H1 (cell line): Measurements from ENCODE around the gene LPCAT3. TPM values are rescaled to one million over a fixed set of nuclear protein-coding genes. Genes with fewer than 3 reads are reported as not detected.

Experiments used
- CTCF ChIA-PET: fragments of 300-600 bp; sonication (Branson Sonifier 250); formaldehyde crosslinking; loops from one replicate; lab custom pipeline; 2021; ENCODE audit not compliant: partially characterized antibody; lab: Charles Lee
- POLR2A ChIA-PET: fragments of 300-600 bp; sonication (Branson Sonifier 250); formaldehyde crosslinking; loops from one replicate; lab custom pipeline; 2021; ENCODE audit warnings: inconsistent platforms; ENCODE audit not compliant: partially characterized antibody; lab: Charles Lee
- DNase-seq, 2 experiments: peaks; one replicate each; pipeline versions ENCODE4 v3.0.0 to v3.0.0-alpha.2; 2010 to 2022; ENCODE audit warnings: low spot score in 2 of 2, low read depth in 1 of 2, mixed read lengths in 1 of 2
- FAIRE-seq: peaks from 2 replicates; lab custom pipeline; 2011; peaks lifted over from hg19 to GRCh38; lab: Jason Lieb, UNC
- H2AFZ ChIP-seq: 2 replicates; pipeline ENCODE4 v1.8.1; 2012; ENCODE audit warnings: low read length, inconsistent platforms
- H2AK5ac ChIP-seq: 2 replicates; pipeline ENCODE4 v1.6.1; 2013; ENCODE audit warnings: low read depth, low read length
- H2BK120ac ChIP-seq: replicated peaks from 2 replicates; pipeline ENCODE3; 2013; ENCODE audit warnings: low read depth, low read length, inconsistent platforms
- H2BK12ac ChIP-seq: 2 replicates; pipeline ENCODE4 v1.6.1; 2013; ENCODE audit warnings: low read depth, low read length
- H2BK15ac ChIP-seq: 2 replicates; pipeline ENCODE4 v1.6.1; 2013; ENCODE audit warnings: low read length
- H2BK20ac ChIP-seq: 2 replicates; pipeline ENCODE4 v1.6.1; 2013; ENCODE audit warnings: low read length
- H2BK5ac ChIP-seq: 2 replicates; pipeline ENCODE4 v1.6.1; 2013; ENCODE audit warnings: low read depth, low read length
- H3K14ac ChIP-seq: 2 replicates; pipeline ENCODE4 v1.6.1; 2013; ENCODE audit warnings: inconsistent platforms; ENCODE audit not compliant: insufficient read length
- H3K18ac ChIP-seq: 2 replicates; pipeline ENCODE4 v1.6.1; 2013; ENCODE audit warnings: low read length; ENCODE audit errors: extremely low read depth
- H3K23ac ChIP-seq: 2 replicates; pipeline ENCODE4 v1.6.1; 2013; ENCODE audit warnings: inconsistent platforms; ENCODE audit not compliant: insufficient read length
- H3K23me2 ChIP-seq: 2 replicates; pipeline ENCODE4 v1.6.1; 2013; ENCODE audit warnings: low read depth, low read length
- H3K27ac ChIP-seq: 2 replicates; pipeline ENCODE4 v1.6.1; 2011; ENCODE audit warnings: low read depth, low read length, inconsistent platforms
- H3K27me3 ChIP-seq, 4 experiments: replicated peaks in 1 of 4; 1 replicate in 1 of 4; 2 replicates in 3 of 4; pipeline versions ENCODE4 v1.6.1 to v1.8.1; 2011 to 2013; ENCODE audit warnings: low read length in 3 of 4, mild to moderate bottlenecking in 3 of 4, inconsistent platforms in 2 of 4, mixed read lengths in 2 of 4, moderate library complexity in 1 of 4; ENCODE audit not compliant: control insufficient read depth in 3 of 4, insufficient read depth in 3 of 4; ENCODE audit errors: extremely low read depth in 1 of 4
- H3K36me3 ChIP-seq, 4 experiments: 2 replicates each; pipeline versions ENCODE4 v1.6.1 to v1.8.1; 2011 to 2013; ENCODE audit warnings: mild to moderate bottlenecking in 4 of 4, low read length in 3 of 4, moderate library complexity in 2 of 4, control low read depth in 1 of 4, inconsistent platforms in 1 of 4; ENCODE audit not compliant: insufficient read depth in 4 of 4, control insufficient read depth in 2 of 4
- H3K4ac ChIP-seq: replicated peaks from 2 replicates; pipeline ENCODE3; 2013; ENCODE audit warnings: low read length, low read depth, mixed read lengths, inconsistent platforms; ENCODE audit not compliant: insufficient read length
- H3K4me1 ChIP-seq, 4 experiments: replicated peaks in 1 of 4; 1 replicate in 1 of 4; 2 replicates in 3 of 4; pipeline versions ENCODE4 v1.6.1 to v1.8.1; 2011 to 2013; ENCODE audit warnings: low read length in 3 of 4, inconsistent platforms in 2 of 4, mixed read lengths in 1 of 4; ENCODE audit not compliant: insufficient read depth in 4 of 4, control insufficient read depth in 3 of 4
- H3K4me2 ChIP-seq, 2 experiments: 2 replicates each; pipeline versions ENCODE4 v1.6.1 to v1.8.1; 2011 to 2013; ENCODE audit warnings: low read depth in 2 of 2, low read length in 2 of 2, control low read depth in 1 of 2, inconsistent platforms in 1 of 2, mild to moderate bottlenecking in 1 of 2; ENCODE audit not compliant: insufficient read depth in 1 of 2
- H3K4me3 ChIP-seq, 4 experiments: fragments of 200-600, 300-600 bp in 1 of 4; sonication (generic), shearing (Covaris generic), sonication (Bioruptor Twin) in 1 of 4; 2 replicates each; pipeline versions ENCODE4 v1.5.1 to v1.8.1; 2011 to 2016; ENCODE audit warnings: low read length in 4 of 4, low read depth in 3 of 4, control low read depth in 2 of 4, inconsistent platforms in 2 of 4, mild to moderate bottlenecking in 2 of 4, mixed read lengths in 1 of 4, moderate library complexity in 1 of 4; ENCODE audit not compliant: insufficient read depth in 2 of 4; ENCODE audit errors: extremely low read depth in 1 of 4
- H3K56ac ChIP-seq: replicated peaks from 2 replicates; pipeline ENCODE3; 2013; ENCODE audit warnings: low read depth, mild to moderate bottlenecking, mixed read lengths, low read length, inconsistent platforms; ENCODE audit not compliant: insufficient read length
- H3K79me1 ChIP-seq: 2 replicates; pipeline ENCODE4 v1.6.1; 2013; ENCODE audit warnings: low read depth, low read length, control low read depth
- H3K79me2 ChIP-seq, 2 experiments: 2 replicates each; pipeline versions ENCODE4 v1.6.1 to v1.8.1; 2012 to 2013; ENCODE audit warnings: low read length in 2 of 2, mild to moderate bottlenecking in 2 of 2, inconsistent platforms in 1 of 2; ENCODE audit not compliant: insufficient read depth in 2 of 2, control insufficient read depth in 1 of 2
- H3K9ac ChIP-seq, 4 experiments: replicated peaks in 1 of 4; 1 replicate in 1 of 4; 2 replicates in 3 of 4; pipeline versions ENCODE4 v1.6.1 to v1.8.1; 2011 to 2013; ENCODE audit warnings: low read depth in 3 of 4, low read length in 3 of 4, control low read depth in 2 of 4, mild to moderate bottlenecking in 2 of 4, moderate library complexity in 2 of 4, inconsistent platforms in 1 of 4; ENCODE audit errors: extremely low read depth in 1 of 4
- H3K9me3 ChIP-seq, 2 experiments: 2 replicates each; pipeline versions ENCODE4 v1.6.1 to v1.8.1; 2012 to 2013; ENCODE audit warnings: mild to moderate bottlenecking in 2 of 2, moderate library complexity in 2 of 2, control low read depth in 1 of 2, inconsistent platforms in 1 of 2, low read depth in 1 of 2, low read length in 1 of 2, mixed read lengths in 1 of 2; ENCODE audit not compliant: insufficient read depth in 2 of 2
- H4K20me1 ChIP-seq, 2 experiments: replicated peaks in 1 of 2; 2 replicates each; pipeline versions ENCODE3 to v1.8.1; 2011 to 2013; ENCODE audit warnings: inconsistent platforms in 2 of 2, low read length in 2 of 2, mild to moderate bottlenecking in 1 of 2; ENCODE audit not compliant: insufficient read depth in 2 of 2, control insufficient read depth in 1 of 2
- H4K5ac ChIP-seq: 2 replicates; pipeline ENCODE4 v1.6.1; 2013; ENCODE audit warnings: low read length, low read depth, mixed read lengths, inconsistent platforms; ENCODE audit not compliant: insufficient read length
- H4K8ac ChIP-seq: 2 replicates; pipeline ENCODE4 v1.8.0; 2013; ENCODE audit warnings: mild to moderate bottlenecking, moderate library complexity, low read length, inconsistent platforms; ENCODE audit not compliant: insufficient read depth; ENCODE audit errors: extremely low read depth
- H4K91ac ChIP-seq: replicated peaks from 2 replicates; pipeline ENCODE3; 2013; ENCODE audit warnings: low read length, mixed read lengths, inconsistent platforms; ENCODE audit not compliant: insufficient read length
- ATF2 ChIP-seq: IDR thresholded peaks from 2 replicates; pipeline ENCODE4 v1.6.1; 2012; ENCODE audit warnings: low read length, inconsistent platforms
- CBX8 ChIP-seq: fragments of 300-800, 300-1000 bp; sonication (generic); IDR thresholded peaks from 2 replicates; pipeline ENCODE4 v1.7.1; 2016; ENCODE audit warnings: low read depth, low read length, borderline replicate concordance
- CREB1 ChIP-seq: IDR thresholded peaks from 2 replicates; pipeline ENCODE4 v1.6.1; 2012; ENCODE audit warnings: inconsistent platforms
- EGR1 ChIP-seq: IDR thresholded peaks from 2 replicates; pipeline ENCODE4 v1.6.1; 2011; ENCODE audit warnings: low read depth, low read length, borderline replicate concordance
- FOSL1 ChIP-seq: IDR thresholded peaks from 2 replicates; pipeline ENCODE4 v1.6.1; 2011; ENCODE audit warnings: mild to moderate bottlenecking, low read depth, low read length, moderate library complexity; ENCODE audit not compliant: insufficient read depth
- GABPA ChIP-seq: IDR thresholded peaks from 2 replicates; pipeline ENCODE4 v1.6.1; 2011; ENCODE audit warnings: mild to moderate bottlenecking, low read length, moderate library complexity, borderline replicate concordance; ENCODE audit not compliant: insufficient read depth
- MAFK ChIP-seq: IDR thresholded peaks from 2 replicates; pipeline ENCODE4 v1.6.1; 2012; ENCODE audit warnings: low read depth, mild to moderate bottlenecking, improper control_type of control experiment, low read length
- POU5F1 ChIP-seq: IDR thresholded peaks from 2 replicates; pipeline ENCODE4 v1.6.1; 2011; ENCODE audit warnings: low read depth, mild to moderate bottlenecking, low read length, moderate library complexity
- SP2 ChIP-seq: IDR thresholded peaks from 2 replicates; pipeline ENCODE4 v1.6.1; 2012; ENCODE audit warnings: mild to moderate bottlenecking, low read length, inconsistent platforms
- SUZ12 ChIP-seq: fragments of 200-600 bp; sonication (generic); IDR thresholded peaks from 2 replicates; pipeline ENCODE4 v1.6.1; 2012; ENCODE audit warnings: mild to moderate bottlenecking, inconsistent platforms, low read length, moderate library complexity, mixed read lengths
- USF2 ChIP-seq: IDR thresholded peaks from 2 replicates; pipeline ENCODE4 v1.6.1; 2011; ENCODE audit warnings: low read length, improper control_type of control experiment
- WGBS, 2 experiments: shearing (Covaris generic) in 1 of 2; methylation state at CpG; one replicate each; pipeline versions ENCODE4 v1.1.6 to v1.1.7; 2013 to 2015; ENCODE audit warnings: low lambda C conversion rate in 2 of 2, mixed read lengths in 2 of 2, inconsistent platforms in 1 of 2, low coverage in 1 of 2, missing lambda C conversion rate in 1 of 2; ENCODE audit not compliant: insufficient replicate concordance in 2 of 2, insufficient coverage in 1 of 2, insufficient read length in 1 of 2; ENCODE audit errors: extremely low coverage in 1 of 2, missing lambda C conversion rate in 1 of 2; 5-methylcytosine and 5-hydroxymethylcytosine counted together
- polyA plus RNA-seq, 7 experiments: library from polyadenylated mRNA; depleted of rRNA in 3 of 7; stranded (reverse) in 5 of 7; unstranded in 2 of 7; fragments of >200 nt in 5 of 7; fragments of 200-250 nt in 2 of 7; gene quantifications; 1 replicate in 5 of 7; 2 replicates in 1 of 7; 4 replicates in 1 of 7; pipeline versions ENCODE4 v1.2.1 to v1.2.3, GENCODE V29; 2011 to 2013; ENCODE audit warnings: missing spikeins in 2 of 7, mixed read lengths in 2 of 7
- total RNA-seq: library from RNA; stranded (reverse); fragmentation: NEBNext Ultra II Directional; extraction: Animal tissue kit (Norgen Biotek cat#: 25700); gene quantifications from 2 replicates; pipeline ENCODE4 v1.2.1, GENCODE V29; 2021

Gene LPCAT3
- total and polyA plus RNA-seq, 2 of the 8 experiments (the other 6 are each of a cell fraction or from before 2014, with no cell fraction given), result 55.8 to 70.4 TPM

DNA sequence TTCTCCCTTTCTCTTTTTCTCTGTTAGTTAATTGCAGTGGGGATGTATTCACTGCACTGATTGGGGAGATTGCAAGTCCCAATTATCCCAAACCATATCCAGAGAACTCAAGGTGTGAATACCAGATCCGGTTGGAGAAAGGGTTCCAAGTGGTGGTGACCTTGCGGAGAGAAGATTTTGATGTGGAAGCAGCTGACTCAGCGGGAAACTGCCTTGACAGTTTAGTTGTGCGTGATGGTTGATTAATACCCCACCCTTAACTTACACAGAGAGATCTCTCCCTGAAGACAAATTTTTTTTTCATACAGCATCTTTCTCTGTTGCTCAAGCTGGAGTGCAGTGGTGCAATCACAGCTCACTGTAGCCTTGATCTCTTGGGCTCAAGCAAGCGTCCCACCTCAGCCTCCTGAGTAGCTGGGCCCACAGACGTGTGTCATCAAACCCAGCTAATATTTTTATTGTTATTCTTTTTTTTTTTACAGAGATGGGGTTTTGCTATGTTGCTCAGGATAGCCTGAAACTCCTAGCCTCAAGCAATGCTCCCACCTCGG lies 46.9 kb upstream of the LPCAT3 start:
- WGBS, 2 experiments, result 91% methylated on average over 7 of the region's 7 CpGs; no CpG with 5 or more reads in 1 of the 2 experiments
- Histone ChIP-seq H2BK12ac (no peak overlapping the region), H4K91ac (no peak overlapping the region), H3K14ac (no peak overlapping the region), H3K9ac (no peak overlapping the region), H3K56ac (no peak overlapping the region), H4K5ac (no peak overlapping the region), H3K23me2 (no peaks in the 10 kb centered on the region), H3K4ac (no peak overlapping the region), H3K23ac (no peak overlapping the region), H3K18ac (no peak overlapping the region), H4K8ac (no peak overlapping the region), H3K79me1 (no peaks in the 10 kb centered on the region), H2BK120ac (no peak overlapping the region), H2AK5ac (no peak overlapping the region), H2AFZ (no peak overlapping the region), H2BK20ac (no peak overlapping the region), H2BK15ac (no peak overlapping the region), H3K4me3 (no peak overlapping the region), H3K36me3 (no peaks in the 10 kb centered on the region), H3K79me2 (no peaks in the 10 kb centered on the region), H3K4me2 (no peak overlapping the region), H4K20me1 (no peaks in the 10 kb centered on the region), H2BK5ac (no peak overlapping the region), H3K9me3 (no peaks in the 10 kb centered on the region; a peak in 1 of 4 replicates), H3K27ac (no peak overlapping the region), H3K27me3 (no peaks in the 10 kb centered on the region), H3K4me1 (peaks cover 0 to 5% (median 2%) of the 10 kb centered on the region in 4 experiments; a peak in 3 of 7 replicates)
- ChIA-PET POLR2A (interaction anchor here (1.9 kb wide), 1 partner anchor 12 kb away, joined by 9 read pairs; no protein-coding TSS in a partner anchor), CTCF (interaction anchor here (0.9 to 3.1 kb wide), 4 partner anchors 26 to 48 kb away, joined by 3 to 13 read pairs (median 4); partner anchors contain the start of gene C1R)
- FAIRE-seq, result no peak
- no peak for TF ChIP-seq EGR1
- TF ChIP-seq CBX8, result no peak
- no peak for TF ChIP-seq CREB1
- no peak for TF ChIP-seq SP2
- no peak for TF ChIP-seq POU5F1
- TF ChIP-seq FOSL1, result no peak
- no peak for TF ChIP-seq ATF2
- no peak for TF ChIP-seq SUZ12
- TF ChIP-seq MAFK, result no peak
- TF ChIP-seq USF2, result no peak
- no peak for TF ChIP-seq GABPA
- no peak for DNase-seq
